ENCODE results near the gene PUSL1.

Gene PUSL1

GRCh38 chr1:1280782-1281481, 27.5 kb upstream of the PUSL1 start:
- DNase-seq: no peak

DNA sequence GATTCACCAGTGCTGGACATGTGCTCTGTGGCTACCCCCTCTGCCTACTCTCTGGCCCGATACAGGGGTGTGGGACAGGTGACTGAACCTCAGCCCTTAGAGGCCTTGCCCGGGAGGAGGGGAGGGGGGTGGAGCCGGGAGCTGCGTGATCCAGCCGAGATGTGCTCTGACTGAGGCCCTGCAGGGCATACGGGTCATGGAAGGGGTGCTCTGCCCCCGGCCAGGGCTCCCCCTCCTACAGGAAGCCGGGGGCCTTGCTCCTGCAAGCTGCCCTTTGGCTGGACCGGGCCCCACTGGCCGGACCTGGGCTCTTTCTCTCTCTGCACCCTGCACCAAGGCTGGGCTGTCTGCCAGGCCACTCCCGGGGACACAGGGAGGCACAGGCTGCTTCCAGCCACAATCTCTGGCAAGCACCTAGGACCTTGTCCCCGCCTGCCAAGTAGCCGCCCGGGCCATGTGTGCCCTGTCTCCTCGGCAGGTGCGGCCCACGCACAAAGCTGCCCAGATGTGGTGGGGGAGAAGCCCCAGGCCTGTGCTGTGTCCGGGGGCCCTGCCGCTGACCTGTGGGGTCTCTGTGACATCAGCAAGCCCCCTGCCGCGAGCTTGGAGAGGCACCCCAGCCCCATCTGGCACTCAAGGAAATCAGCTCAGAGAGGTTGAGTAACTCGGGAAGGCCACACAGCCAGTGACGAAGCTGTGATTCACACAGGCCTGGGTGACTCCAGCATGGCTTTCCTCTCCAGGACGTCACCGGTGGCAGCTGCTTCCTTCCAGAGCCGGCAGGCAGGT, 26.7 kb upstream of the PUSL1 start:
- DNase-seq: no peak

GRCh38 chr1:1282998-1283397, 25.4 kb upstream of the PUSL1 start:
- no peak for DNase-seq

DNA sequence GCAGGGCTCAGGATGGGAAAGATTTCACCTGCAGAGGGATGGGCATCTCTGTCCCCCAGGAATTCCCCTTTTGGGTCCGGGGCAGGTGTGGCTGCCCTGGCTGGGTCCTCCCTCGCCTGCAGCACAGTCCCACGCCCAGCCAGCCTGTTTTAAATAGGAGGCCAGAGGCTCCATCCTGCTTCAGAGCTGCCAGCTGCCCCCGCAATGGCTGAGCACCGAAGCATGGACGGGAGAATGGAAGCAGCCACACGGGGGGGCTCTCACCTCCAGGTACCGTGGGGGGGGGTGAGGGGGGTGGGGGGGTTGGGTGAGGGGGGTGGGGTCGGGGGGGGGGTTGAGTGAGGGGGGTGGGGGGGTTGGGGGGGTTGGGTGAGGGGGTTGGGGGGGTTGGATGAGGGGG, 24.6 kb upstream of the PUSL1 start:
- DNase-seq: no peak

DNA sequence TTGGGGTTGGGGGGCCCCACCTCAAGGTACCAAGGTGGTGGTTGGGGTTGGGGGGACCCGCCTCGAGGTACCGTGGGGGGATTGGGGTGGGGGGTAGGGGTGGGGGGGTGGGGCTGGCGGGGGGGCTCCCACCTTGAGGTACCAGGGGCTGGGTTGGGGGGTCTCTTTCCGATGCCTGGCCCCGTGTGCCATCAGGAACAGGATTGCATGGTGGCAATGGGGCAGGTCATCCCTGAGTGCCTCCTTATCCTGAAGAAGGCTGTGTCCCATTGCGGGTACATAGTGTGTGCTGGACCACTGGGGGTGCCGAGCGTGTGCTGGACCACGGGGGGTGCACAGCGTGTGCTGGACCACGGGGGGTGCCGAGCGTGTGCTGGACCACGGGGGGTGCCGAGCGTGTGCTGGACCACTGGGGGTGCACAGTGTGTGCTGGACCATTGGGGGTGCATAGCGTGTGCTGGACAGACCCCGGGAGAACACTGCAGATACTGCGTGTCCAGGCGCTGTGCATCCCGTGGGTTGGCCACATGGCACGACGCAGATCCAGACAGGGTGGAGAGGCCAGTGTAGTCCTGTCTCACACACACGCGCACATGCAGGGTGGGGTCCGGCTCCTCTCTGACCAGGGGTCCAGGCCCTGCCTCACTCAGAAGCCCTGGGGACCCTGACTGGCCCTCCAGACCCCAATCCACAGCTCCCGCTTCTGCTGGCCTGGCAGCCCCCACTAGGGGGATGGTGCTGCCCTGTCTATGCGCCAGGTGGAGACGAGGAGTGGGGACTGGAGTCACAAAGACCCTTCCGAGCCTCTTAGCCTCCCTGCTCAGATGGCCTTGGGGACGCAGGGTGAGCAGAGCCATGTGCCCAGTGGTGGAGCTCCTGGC, 23.9 kb upstream of the PUSL1 start:
- no peak for DNase-seq

DNA sequence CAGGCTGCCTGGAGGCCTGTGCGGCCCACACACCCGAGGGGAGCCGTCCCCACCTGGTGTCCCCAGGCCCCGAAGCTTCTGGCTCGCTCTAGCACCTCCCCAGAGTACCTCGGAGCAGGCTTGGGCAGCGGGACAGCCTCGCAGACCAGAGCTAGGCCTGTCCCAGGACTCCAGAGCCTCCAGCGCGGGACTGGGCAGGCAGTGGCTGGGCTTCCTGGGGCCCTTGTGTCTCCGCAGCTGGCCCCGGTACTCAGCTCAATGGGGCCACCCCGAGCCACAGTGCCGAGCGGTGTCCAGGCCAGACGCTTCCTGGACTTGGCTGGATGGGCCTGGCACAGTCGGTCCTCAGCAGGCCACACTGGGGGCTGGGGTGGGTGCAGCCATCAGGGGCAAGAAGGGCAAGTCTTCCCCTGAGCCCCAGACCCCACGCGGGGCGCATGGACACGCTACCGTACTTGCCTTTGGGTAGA, 23.3 kb upstream of the PUSL1 start:
- DNase-seq: no peak

- no peak for DNase-seq
These were observed 22.6 kb upstream of the PUSL1 start for GRCh38 chr1:1285611-1286311.

DNA sequence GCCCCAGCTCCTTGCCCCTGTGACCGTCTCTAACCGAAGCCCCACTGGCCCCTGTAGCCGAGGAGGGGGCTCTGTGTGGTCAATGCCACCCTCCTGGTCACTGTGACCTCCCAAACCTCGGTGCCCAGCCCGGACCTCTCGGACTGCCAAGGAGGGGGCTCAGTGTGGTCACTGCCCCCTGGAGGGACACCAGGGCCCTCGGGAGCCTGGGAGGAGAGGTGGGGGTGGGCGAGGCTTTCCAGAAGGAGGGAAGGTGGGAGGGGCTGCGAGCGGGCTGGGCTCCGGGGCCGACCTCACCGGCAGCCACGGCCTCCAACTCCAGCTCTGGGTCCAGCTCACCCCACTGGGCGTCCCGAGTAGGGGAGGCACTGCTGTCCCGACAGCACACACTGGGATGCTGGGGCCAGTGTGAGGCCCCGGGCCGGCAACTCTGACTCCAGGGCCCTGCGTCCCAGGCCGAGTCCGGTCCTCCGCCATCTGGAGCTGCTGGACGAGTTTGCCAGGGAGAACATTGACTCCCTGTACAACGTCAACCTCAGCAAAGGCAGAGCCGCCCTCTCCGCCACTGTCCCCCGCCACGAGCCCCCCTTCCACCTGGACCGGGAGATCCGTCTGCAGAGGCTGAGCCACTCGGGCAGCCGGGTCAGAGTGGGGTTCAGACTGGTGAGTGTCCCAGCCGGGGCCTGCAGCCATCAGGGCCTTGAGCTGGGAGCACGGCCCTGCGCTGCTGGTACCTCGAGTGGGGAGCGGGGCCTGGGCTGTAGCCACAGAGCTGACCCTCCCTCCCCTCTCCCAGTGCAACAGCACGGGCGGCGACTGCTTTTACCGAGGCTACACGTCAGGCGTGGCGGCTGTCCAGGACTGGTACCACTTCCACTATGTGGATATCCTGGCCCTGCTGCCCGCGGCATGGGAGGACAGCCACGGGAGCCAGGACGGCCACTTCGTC, 21.8 kb upstream of the PUSL1 start:
- no peak for DNase-seq

GRCh38 chr1:1287288-1288110, 20.9 kb upstream of the PUSL1 start:
- no peak for DNase-seq

DNA sequence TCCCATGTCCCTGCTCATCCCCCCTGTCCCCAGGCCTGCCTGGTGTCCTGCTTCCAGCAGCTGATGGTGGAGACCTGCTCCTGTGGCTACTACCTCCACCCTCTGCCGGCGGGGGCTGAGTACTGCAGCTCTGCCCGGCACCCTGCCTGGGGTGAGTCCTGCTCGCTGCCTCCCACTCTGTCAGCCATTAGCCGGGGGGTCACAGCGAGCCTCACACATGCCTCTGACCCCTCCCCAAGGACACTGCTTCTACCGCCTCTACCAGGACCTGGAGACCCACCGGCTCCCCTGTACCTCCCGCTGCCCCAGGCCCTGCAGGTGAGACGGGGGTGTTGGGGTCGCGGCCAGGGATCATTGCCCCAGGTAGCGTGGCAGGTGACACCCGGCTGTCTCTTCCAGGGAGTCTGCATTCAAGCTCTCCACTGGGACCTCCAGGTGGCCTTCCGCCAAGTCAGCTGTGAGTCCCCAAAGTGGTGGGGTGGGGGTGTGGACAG, 18.1 kb upstream of the PUSL1 start:
- DNase-seq: peak; percentile 9

DNA sequence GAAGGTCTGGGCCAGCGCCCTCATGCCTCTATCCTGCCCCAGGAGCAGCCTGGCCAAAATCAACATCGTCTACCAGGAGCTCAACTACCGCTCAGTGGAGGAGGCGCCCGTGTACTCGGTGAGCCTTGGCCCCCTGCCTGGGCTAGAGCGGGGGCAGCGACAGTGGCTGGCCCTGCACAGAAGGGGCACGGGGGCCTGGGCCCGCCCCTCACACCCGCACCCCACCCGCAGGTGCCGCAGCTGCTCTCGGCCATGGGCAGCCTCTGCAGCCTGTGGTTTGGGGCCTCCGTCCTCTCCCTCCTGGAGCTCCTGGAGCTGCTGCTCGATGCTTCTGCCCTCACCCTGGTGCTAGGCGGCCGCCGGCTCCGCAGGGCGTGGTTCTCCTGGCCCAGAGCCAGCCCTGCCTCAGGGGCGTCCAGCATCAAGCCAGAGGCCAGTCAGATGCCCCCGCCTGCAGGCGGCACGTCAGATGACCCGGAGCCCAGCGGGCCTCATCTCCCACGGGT, 17.3 kb upstream of the PUSL1 start:
- no peak for DNase-seq

DNA sequence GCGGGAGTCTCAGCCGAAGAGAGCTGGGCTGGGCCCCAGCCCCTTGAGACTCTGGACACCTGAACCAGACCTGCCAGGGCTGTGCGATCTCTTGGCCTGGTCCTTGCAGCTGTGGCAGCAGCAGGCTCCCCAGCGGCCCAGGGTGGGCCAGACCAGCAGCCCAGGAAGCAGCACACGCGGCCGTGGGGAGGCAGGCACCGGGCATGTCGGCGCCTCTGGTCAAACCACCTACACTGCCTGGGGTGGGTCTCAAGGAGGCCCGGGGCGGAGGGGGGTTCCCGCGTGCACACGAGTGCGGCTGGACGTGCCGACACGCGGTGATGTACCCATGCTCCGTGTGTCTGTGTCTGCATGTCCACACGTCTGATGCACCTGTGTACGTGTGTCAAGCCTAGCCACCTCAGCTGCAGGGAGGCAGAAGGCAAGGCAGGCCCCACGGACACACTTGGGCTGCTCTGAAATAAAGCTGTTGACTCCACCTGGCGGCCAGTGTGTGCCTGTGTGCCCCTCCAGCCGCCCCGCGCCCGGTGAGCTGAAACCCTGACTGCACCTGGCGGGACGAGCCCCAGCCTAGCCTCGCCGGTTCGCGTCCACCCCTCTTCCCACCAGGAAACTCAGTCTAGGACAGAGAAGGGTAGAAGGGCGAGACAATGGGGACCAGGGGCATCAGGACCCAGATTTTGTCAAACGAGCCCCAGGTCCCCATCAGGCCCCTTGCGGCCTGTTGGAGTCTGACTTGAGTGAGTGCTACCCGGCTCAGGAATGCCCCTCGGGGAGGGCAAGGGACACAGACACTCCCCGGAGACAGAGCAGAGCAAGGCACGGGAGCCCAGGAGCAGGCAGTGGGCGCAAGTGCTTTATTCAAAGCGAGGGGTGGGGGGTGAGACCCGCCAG, 16.6 kb upstream of the PUSL1 start:
- peak; percentile 68 for DNase-seq

- DNase-seq: no peak
These were observed 16.0 kb upstream of the PUSL1 start for GRCh38 chr1:1292442-1292779.

DNA sequence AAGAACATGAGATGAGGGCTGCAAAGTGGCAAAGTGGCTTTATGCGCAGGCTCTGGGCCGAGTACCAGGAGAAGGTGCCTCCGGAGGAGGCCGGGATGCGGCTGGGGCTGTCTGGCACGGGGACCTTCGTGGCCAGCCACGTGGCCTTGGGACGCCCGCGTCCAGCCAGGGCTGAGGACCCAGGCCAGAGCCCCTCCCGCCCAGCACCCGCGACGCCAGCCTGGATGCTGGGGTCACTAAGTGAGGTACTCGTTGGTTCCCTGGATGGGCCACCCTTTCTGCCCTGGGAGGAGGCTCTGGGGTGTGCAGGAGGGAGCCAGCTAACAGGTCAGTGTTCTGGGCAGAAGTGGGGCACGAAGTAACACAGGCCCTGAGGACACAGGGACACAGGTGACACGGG, 15.5 kb upstream of the PUSL1 start:
- no peak for DNase-seq

GRCh38 chr1:1293263-1294249, 14.8 kb upstream of the PUSL1 start:
- no peak for DNase-seq

- DNase-seq: no peak
These were observed 14.0 kb upstream of the PUSL1 start for GRCh38 chr1:1294250-1294890.

GRCh38 chr1:1295154-1295923, 13.1 kb upstream of the PUSL1 start:
- no peak for DNase-seq

Measured in NCI-H187 treated with DMSO at 0.1 percent for 48 hours (cell line).